Stimulated activated naive B cell treated with anti-CD40 and anti-IgM and Interleukin-4, amounts not matched to agents 10 μg/mL and 1 μg/mL and 100 μg/mL, for 72 hours (primary cell): Measurements from ENCODE around the gene ADORA3.

ENCODE experiments used
- ATAC-seq, 2 donors: fragments of 150-1000 bp; cut with Tn5 transposase; replicated peaks; 2 replicates each; pipeline ENCODE4 v1.10.0; 2021; ENCODE audit warnings: moderate library complexity in 1 of 2
- DNase-seq: peaks from one replicate; pipeline ENCODE4 v3.0.0; 2021
- H3K27ac Mint-ChIP-seq: one replicate; pipeline ENCODE4 v1.8.0; 2022; ENCODE audit warnings: mild to moderate bottlenecking, mixed read lengths
- H3K27me3 Mint-ChIP-seq, 2 donors: one replicate each; pipeline ENCODE4 v1.8.0; 2022; ENCODE audit warnings: mixed read lengths in 2 of 2
- H3K36me3 Mint-ChIP-seq, 2 donors: one replicate each; pipeline ENCODE4 v1.8.0; 2022; ENCODE audit warnings: mixed read lengths in 2 of 2, mild to moderate bottlenecking in 1 of 2
- H3K4me1 Mint-ChIP-seq, 2 donors: one replicate each; pipeline ENCODE4 v1.8.0; 2022; ENCODE audit warnings: mixed read lengths in 2 of 2, mild to moderate bottlenecking in 1 of 2
- H3K4me3 Mint-ChIP-seq, 2 donors: one replicate each; pipeline ENCODE4 v1.8.0; 2022; ENCODE audit warnings: mild to moderate bottlenecking in 2 of 2, mixed read lengths in 2 of 2, moderate library complexity in 1 of 2
- H3K9me3 Mint-ChIP-seq, 2 donors: one replicate each; pipeline ENCODE4 v1.8.0; 2022; ENCODE audit warnings: mixed read lengths in 2 of 2, mild to moderate bottlenecking in 1 of 2

ADORA3 gene

GRCh38 chr1:111496398-111496797 lies 7.0 kb downstream of the ADORA3 start:
- peak; percentile 63 to 66 for ATAC-seq
- H3K4me3 Mint-ChIP-seq = no peak overlapping the region

GRCh38 chr1:111491070-111491469 lies 12.4 kb downstream of the ADORA3 start:
- Mint-ChIP-seq H3K4me1 (peaks cover 5% of the 10 kb centered on the region in 2 donors), H3K27ac (no peak overlapping the region), H3K36me3 (peaks cover 0 to 8% of the 10 kb centered on the region in 2 donors), H3K9me3 (peaks cover 3 to 10% of the 10 kb centered on the region in 2 donors), H3K27me3 (no peaks in the 10 kb centered on the region), H3K4me3 (no peak overlapping the region)
- no peak for DNase-seq
- no peak for ATAC-seq

More at GRCh38 chr1:111496398-111496797, 7.0 kb downstream of the ADORA3 start:
- H3K9me3 Mint-ChIP-seq = peaks cover 9 to 18% of the 10 kb centered on the region in 2 donors
- no peak for DNase-seq
- no peaks in the 10 kb centered on the region for H3K27me3 Mint-ChIP-seq
- peak overlapping the region; percentile 62 for H3K27ac Mint-ChIP-seq
- H3K4me1 Mint-ChIP-seq = peaks cover 17 to 34% of the 10 kb centered on the region in 2 donors
- H3K36me3 Mint-ChIP-seq = peaks cover 10 to 17% of the 10 kb centered on the region in 2 donors

- Mint-ChIP-seq H3K27ac (no peak overlapping the region), H3K36me3 (peaks cover 0 to 4% of the 10 kb centered on the region in 2 donors), H3K27me3 (no peaks in the 10 kb centered on the region), H3K9me3 (peaks cover 0 to 5% of the 10 kb centered on the region in 2 donors), H3K4me3 (no peak overlapping the region), H3K4me1 (peaks cover 0 to 3% of the 10 kb centered on the region in 2 donors)
- DNase-seq (no peak), ATAC-seq (no peak)
These were observed 13.2 kb downstream of the ADORA3 start for GRCh38 chr1:111490220-111490619.

GRCh38 chr1:111489604-111490003 lies 13.8 kb downstream of the ADORA3 start:
- Mint-ChIP-seq H3K4me3 (no peak overlapping the region), H3K27ac (no peak overlapping the region), H3K27me3 (no peaks in the 10 kb centered on the region), H3K36me3 (peaks cover 0 to 4% of the 10 kb centered on the region in 2 donors), H3K9me3 (no peaks in the 10 kb centered on the region), H3K4me1 (peaks cover 0 to 3% of the 10 kb centered on the region in 2 donors)
- no peak for DNase-seq
- ATAC-seq = no peak

GRCh38 chr1:111488669-111489068 lies 14.8 kb downstream of the ADORA3 start:
- Mint-ChIP-seq H3K36me3 (no peaks in the 10 kb centered on the region), H3K9me3 (no peaks in the 10 kb centered on the region), H3K4me1 (peaks cover 4 to 5% of the 10 kb centered on the region in 2 donors), H3K4me3 (no peak overlapping the region), H3K27ac (no peak overlapping the region), H3K27me3 (no peaks in the 10 kb centered on the region)
- ATAC-seq = no peak
- DNase-seq = no peak

- DNase-seq (no peak), ATAC-seq (no peak)
- H3K4me3 Mint-ChIP-seq = no peak overlapping the region
- no peaks in the 10 kb centered on the region for H3K36me3 Mint-ChIP-seq
- no peak overlapping the region for H3K27ac Mint-ChIP-seq
- peaks cover 8 to 10% of the 10 kb centered on the region in 2 donors for H3K4me1 Mint-ChIP-seq
- no peaks in the 10 kb centered on the region for H3K27me3 Mint-ChIP-seq
- H3K9me3 Mint-ChIP-seq = no peaks in the 10 kb centered on the region
These were observed 16.3 kb downstream of the ADORA3 start for GRCh38 chr1:111487133-111487532.

- no peaks in the 10 kb centered on the region for H3K9me3 Mint-ChIP-seq
- no peak overlapping the region for H3K27ac Mint-ChIP-seq
- ATAC-seq (no peak), DNase-seq (no peak)
- H3K4me1 Mint-ChIP-seq = peaks cover 8 to 13% of the 10 kb centered on the region in 2 donors
- no peaks in the 10 kb centered on the region for H3K36me3 Mint-ChIP-seq
- no peak overlapping the region for H3K4me3 Mint-ChIP-seq
- H3K27me3 Mint-ChIP-seq = no peaks in the 10 kb centered on the region
These were observed 17.0 kb downstream of the ADORA3 start for GRCh38 chr1:111486431-111486830.

GRCh38 chr1:111484391-111485026 lies 18.9 kb downstream of the ADORA3 start:
- Mint-ChIP-seq H3K4me3 (no peak overlapping the region), H3K36me3 (no peaks in the 10 kb centered on the region), H3K27ac (no peak overlapping the region), H3K4me1 (peaks cover 18% of the 10 kb centered on the region in 2 donors), H3K27me3 (no peaks in the 10 kb centered on the region), H3K9me3 (no peaks in the 10 kb centered on the region)
- no peak for ATAC-seq
- DNase-seq = no peak

GRCh38 chr1:111483876-111484275 lies 19.6 kb downstream of the ADORA3 start:
- Mint-ChIP-seq H3K4me1 (peaks cover 17 to 18% of the 10 kb centered on the region in 2 donors), H3K27me3 (no peaks in the 10 kb centered on the region), H3K27ac (no peak overlapping the region), H3K36me3 (no peaks in the 10 kb centered on the region), H3K4me3 (no peak overlapping the region), H3K9me3 (no peaks in the 10 kb centered on the region)
- peak in 1 of 2 donors; percentile 23 for ATAC-seq
- no peak for DNase-seq

- no peak for DNase-seq
- peaks cover 20 to 22% of the 10 kb centered on the region in 2 donors for H3K4me1 Mint-ChIP-seq
- H3K9me3 Mint-ChIP-seq = no peaks in the 10 kb centered on the region
- ATAC-seq = no peak
- H3K27ac Mint-ChIP-seq = no peak overlapping the region
- no peaks in the 10 kb centered on the region for H3K27me3 Mint-ChIP-seq
- no peak overlapping the region for H3K4me3 Mint-ChIP-seq
- H3K36me3 Mint-ChIP-seq = peaks cover 3 to 4% of the 10 kb centered on the region in 2 donors
These were observed 20.3 kb downstream of the ADORA3 start for GRCh38 chr1:111483166-111483565.

- H3K9me3 Mint-ChIP-seq = no peaks in the 10 kb centered on the region
- ATAC-seq (peak; percentile 84 to 86), DNase-seq (peak; percentile 55)
- no peak overlapping the region for H3K27ac Mint-ChIP-seq
- H3K4me3 Mint-ChIP-seq = no peak overlapping the region
- peaks cover 36 to 38% of the 10 kb centered on the region in 2 donors for H3K4me1 Mint-ChIP-seq
- no peaks in the 10 kb centered on the region for H3K27me3 Mint-ChIP-seq
- peaks cover 12 to 13% of the 10 kb centered on the region in 2 donors for H3K36me3 Mint-ChIP-seq
These were observed 21.8 kb downstream of the ADORA3 start for GRCh38 chr1:111481387-111482221.

- Mint-ChIP-seq H3K4me1 (peaks cover 42 to 47% of the 10 kb centered on the region in 2 donors), H3K27ac (no peak overlapping the region)
These were observed 22.8 kb downstream of the ADORA3 start for GRCh38 chr1:111480674-111481073.

GRCh38 chr1:111476761-111477309 lies 26.6 kb downstream of the ADORA3 start:
- Mint-ChIP-seq H3K4me1 (peaks cover 45 to 46% of the 10 kb centered on the region in 2 donors), H3K27me3 (no peaks in the 10 kb centered on the region), H3K9me3 (no peaks in the 10 kb centered on the region), H3K27ac (peak overlapping the region; percentile 73), H3K4me3 (peak overlapping the region; percentile 39 to 75), H3K36me3 (peaks cover 17 to 20% of the 10 kb centered on the region in 2 donors)
- peak; percentile 71 to 73 for ATAC-seq
- DNase-seq = no peak

More at GRCh38 chr1:111480674-111481073, 22.8 kb downstream of the ADORA3 start:
- no peaks in the 10 kb centered on the region for H3K9me3 Mint-ChIP-seq
- DNase-seq (no peak), ATAC-seq (no peak)
- H3K4me3 Mint-ChIP-seq = no peak overlapping the region
- H3K36me3 Mint-ChIP-seq = peaks cover 12 to 13% of the 10 kb centered on the region in 2 donors
- no peaks in the 10 kb centered on the region for H3K27me3 Mint-ChIP-seq

- peaks cover 17 to 20% of the 10 kb centered on the region in 2 donors for H3K36me3 Mint-ChIP-seq
- H3K4me3 Mint-ChIP-seq = peak overlapping the region; percentile 56 to 59
- peaks cover 40 to 46% of the 10 kb centered on the region in 2 donors for H3K4me1 Mint-ChIP-seq
- H3K27me3 Mint-ChIP-seq = no peaks in the 10 kb centered on the region
- DNase-seq = no peak
- no peaks in the 10 kb centered on the region for H3K9me3 Mint-ChIP-seq
- H3K27ac Mint-ChIP-seq = peak overlapping the region; percentile 73
- ATAC-seq = no peak
These were observed 27.2 kb downstream of the ADORA3 start for GRCh38 chr1:111476214-111476613.
